AG09309 (cell line): ENCODE results near the gene FAHD1.

Source experiments
- DNase-seq: peaks from one replicate; pipeline ENCODE4 v3.0.0-alpha.2; 2010; ENCODE audit warnings: low read depth
- H3K4me3 ChIP-seq: 2 replicates; pipeline ENCODE4 v1.5.1; 2011; ENCODE audit warnings: mild to moderate bottlenecking, low read depth, low read length, moderate library complexity; ENCODE audit not compliant: control insufficient read depth
- TF ChIP-seq, protein P1 (sequence below): IDR thresholded peaks from 2 replicates; pipeline ENCODE4 v1.5.1; 2011; ENCODE audit warnings: mild to moderate bottlenecking, low read depth, low read length, inconsistent platforms; ENCODE audit not compliant: insufficient read depth, control insufficient read depth; ENCODE audit errors: missing control alignments

FAHD1 gene

GRCh38 chr16:1826691-1827573 lies at the start of gene FAHD1, which contains the start of gene HAGH:
Gene FAHD1 (plus strand): TSS chr16:1827206. CDS start chr16:1827239, 33 bp downstream.
Gene HAGH (minus strand): TSS chr16:1826825. CDS start chr16:1826787, 38 bp downstream.
- peak; percentile 86 for DNase-seq
- peak within 1 kb of the TSS; percentile 78 for H3K4me3 ChIP-seq
- TF ChIP-seq, protein P1, sequence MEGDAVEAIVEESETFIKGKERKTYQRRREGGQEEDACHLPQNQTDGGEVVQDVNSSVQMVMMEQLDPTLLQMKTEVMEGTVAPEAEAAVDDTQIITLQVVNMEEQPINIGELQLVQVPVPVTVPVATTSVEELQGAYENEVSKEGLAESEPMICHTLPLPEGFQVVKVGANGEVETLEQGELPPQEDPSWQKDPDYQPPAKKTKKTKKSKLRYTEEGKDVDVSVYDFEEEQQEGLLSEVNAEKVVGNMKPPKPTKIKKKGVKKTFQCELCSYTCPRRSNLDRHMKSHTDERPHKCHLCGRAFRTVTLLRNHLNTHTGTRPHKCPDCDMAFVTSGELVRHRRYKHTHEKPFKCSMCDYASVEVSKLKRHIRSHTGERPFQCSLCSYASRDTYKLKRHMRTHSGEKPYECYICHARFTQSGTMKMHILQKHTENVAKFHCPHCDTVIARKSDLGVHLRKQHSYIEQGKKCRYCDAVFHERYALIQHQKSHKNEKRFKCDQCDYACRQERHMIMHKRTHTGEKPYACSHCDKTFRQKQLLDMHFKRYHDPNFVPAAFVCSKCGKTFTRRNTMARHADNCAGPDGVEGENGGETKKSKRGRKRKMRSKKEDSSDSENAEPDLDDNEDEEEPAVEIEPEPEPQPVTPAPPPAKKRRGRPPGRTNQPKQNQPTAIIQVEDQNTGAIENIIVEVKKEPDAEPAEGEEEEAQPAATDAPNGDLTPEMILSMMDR: no peak

GRCh38 chr16:1777375-1778199 lies 49.4 kb upstream of the FAHD1 start:
- DNase-seq: no peak
- H3K4me3 ChIP-seq: no peak overlapping the region
- TF ChIP-seq, protein P1: no peak

DNA sequence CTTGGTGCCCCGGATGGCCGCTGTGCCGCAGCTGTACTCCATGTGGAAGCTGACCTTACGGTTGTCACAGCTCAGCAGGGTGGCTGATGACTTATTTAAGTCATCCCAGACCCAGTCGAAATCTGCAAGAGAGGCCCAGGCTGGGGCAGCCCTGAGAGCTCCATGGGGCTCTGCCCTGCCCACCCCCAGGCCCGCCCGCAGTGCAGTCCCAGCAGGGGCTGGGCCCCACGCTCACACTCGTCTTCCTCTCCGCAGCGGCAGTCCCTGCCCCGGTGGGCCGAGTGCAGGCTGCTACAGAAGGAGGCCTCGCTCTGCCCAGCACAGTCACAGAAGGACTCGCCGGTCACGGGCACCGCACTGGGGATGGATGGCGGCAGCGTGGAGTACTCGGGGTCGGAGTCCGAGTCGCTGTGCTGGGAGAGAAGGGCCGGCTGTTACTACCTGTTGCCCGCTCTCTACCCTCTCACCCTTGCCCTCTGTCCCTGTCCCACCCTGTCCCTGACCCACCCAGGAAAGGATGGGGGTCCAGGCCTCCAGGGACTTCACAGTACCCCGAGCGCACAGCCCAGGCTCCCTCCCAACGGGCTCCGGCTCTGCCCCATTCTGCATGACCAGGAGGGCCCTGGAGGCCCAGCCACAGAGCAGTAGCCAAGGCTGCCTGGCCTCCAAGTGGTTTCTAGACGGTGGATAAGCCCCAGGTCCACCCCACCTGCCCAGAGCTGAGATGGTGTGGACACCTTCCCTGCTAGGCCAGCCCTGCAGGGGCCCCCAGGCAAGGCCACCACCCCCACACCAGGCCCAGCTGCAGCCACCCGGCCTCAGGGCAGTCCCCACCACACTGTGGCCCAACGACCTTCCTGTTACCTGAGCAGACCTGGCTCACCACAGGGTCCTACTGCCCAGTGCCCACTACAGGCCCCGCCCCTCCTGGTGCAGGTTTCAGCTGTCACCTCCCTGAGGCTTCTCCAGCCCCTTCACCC lies 48.5 kb upstream of the FAHD1 start:
- TF ChIP-seq, protein P1: no peak
- DNase-seq: no peak
- no peak overlapping the region for H3K4me3 ChIP-seq

DNA sequence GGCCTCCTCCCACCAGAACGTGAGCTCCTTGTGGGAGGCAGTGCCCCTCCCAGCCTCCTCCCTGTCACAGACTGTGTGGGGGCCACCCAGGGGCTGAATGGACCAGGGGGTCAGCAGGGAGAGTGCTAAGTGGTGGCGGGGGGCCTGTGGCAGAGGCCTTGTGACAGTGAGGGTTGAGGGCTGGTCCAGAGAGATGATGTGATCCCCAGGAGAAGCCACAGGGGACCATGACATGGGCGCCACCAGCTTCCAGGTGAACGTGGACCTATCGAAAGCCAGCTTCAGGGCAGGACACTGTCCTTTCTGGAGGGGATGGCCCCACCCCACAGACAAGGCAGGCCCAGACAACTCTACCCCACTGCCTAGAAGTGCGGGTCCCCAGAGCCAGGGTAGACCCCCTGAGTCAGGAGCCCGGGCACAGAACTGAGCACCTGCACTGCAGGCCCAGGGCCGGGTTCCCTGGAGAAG lies 47.7 kb upstream of the FAHD1 start:
- TF ChIP-seq, protein P1: no peak
- DNase-seq: no peak
- no peak overlapping the region for H3K4me3 ChIP-seq

DNA sequence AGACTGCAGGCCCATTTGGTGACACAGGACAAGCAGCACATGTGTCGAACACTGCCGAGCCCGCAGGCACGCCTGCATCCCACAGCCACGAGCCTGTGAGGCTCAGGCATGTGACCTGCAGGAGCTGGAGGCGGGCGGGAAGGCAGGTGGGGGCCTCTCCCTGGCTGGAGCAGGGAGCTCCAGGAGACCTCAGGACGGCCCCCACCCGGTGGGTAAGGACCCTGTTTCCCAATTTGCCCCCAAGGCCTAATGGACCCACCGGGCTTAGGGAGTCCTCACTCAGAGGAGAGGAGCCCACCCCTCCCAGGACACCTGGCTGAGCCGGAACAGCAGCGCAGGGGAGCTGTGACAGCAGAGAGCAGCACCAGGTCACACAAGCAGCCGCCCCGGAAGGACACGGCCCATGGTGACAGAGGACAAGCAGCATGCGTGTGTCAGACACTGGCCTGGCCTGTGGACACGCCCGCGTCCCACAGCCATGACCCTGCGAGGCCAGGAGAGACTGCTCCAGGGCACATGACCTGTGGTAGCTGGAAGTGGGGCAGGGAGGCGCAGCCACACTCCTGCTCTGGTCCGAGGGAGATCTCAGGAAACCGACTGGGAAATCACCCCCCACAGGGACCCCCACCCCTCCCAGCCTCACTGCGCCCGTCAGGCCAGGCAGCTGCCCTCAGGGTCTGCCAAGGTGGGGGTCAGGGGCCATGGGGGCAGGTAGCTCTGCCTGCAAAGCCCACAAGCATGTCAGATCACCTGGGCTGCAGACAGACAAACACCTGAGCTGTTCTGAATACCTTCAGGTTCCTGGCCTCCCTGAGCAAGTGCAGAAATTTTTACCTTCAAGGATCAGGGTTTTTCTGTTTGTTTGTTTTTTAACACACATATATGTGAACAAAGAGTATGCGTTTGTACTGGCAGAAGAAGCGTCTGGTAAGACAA lies 47.0 kb upstream of the FAHD1 start:
- H3K4me3 ChIP-seq: no peak overlapping the region
- no peak for DNase-seq
- TF ChIP-seq, protein P1: no peak
